Naive B cell (primary cell): ENCODE data around the gene MAN1C1. TPM values are rescaled to one million over a fixed set of nuclear protein-coding genes. Genes with fewer than 3 reads are reported as not detected.

Experiments used
- ATAC-seq, 2 donors: fragments of 150-1000 bp; cut with Tn5 transposase; 2 replicates each; pipeline ENCODE4 v1.10.0; 2021; ENCODE audit warnings: low read depth in 2 of 2, mild to moderate bottlenecking in 2 of 2, moderate library complexity in 2 of 2
- DNase-seq: peaks from one replicate; pipeline ENCODE4 v3.0.0; 2022
- H3K27ac Mint-ChIP-seq, 6 donors: one replicate each; pipeline ENCODE4 v1.8.0; 2020 to 2022; ENCODE audit warnings: mild to moderate bottlenecking in 6 of 6, mixed read lengths in 6 of 6, moderate library complexity in 5 of 6, inconsistent platforms in 2 of 6
- H3K27me3 Mint-ChIP-seq, 3 donors: one replicate each; pipeline ENCODE4 v1.8.0; 2021 to 2022; ENCODE audit warnings: mixed read lengths in 3 of 3, mild to moderate bottlenecking in 1 of 3
- H3K36me3 Mint-ChIP-seq, 2 donors: one replicate each; pipeline ENCODE4 v1.8.0; 2020 to 2022; ENCODE audit warnings: mixed read lengths in 2 of 2, inconsistent platforms in 1 of 2, mild to moderate bottlenecking in 1 of 2
- H3K4me1 Mint-ChIP-seq, 3 donors: one replicate each; pipeline ENCODE4 v1.8.0; 2020 to 2022; ENCODE audit warnings: mixed read lengths in 3 of 3, inconsistent platforms in 1 of 3, mild to moderate bottlenecking in 1 of 3, moderate library complexity in 1 of 3
- H3K4me3 Mint-ChIP-seq, 8 donors: one replicate each; pipeline ENCODE4 v1.8.0; 2020 to 2022; ENCODE audit warnings: mild to moderate bottlenecking in 8 of 8, mixed read lengths in 8 of 8, moderate library complexity in 8 of 8, inconsistent platforms in 2 of 8
- H3K9me3 Mint-ChIP-seq, 7 donors: one replicate each; pipeline ENCODE4 v1.8.0; 2020 to 2022; ENCODE audit warnings: mixed read lengths in 7 of 7, mild to moderate bottlenecking in 5 of 7, inconsistent platforms in 2 of 7, moderate library complexity in 1 of 7
- polyA plus RNA-seq, 6 donors: library from polyadenylated mRNA; unstranded; fragments of 300-500 nt; fragmentation: Illumina TruSeq; gene quantifications; one replicate each; pipeline ENCODE4 v1.2.3, GENCODE V29; 2021; ENCODE audit warnings: low read depth in 6 of 6

Gene MAN1C1
- polyA plus RNA-seq, 6 donors from 2014 or later = 0.16 to 0.52 (median 0.44) TPM; not detected in 3

- Mint-ChIP-seq H3K9me3 (peaks cover 0 to under 1% (median 0%) of the 10 kb centered on the region in 7 donors), H3K27ac (peak overlapping the region in 1 of 6 donors; percentile 49), H3K36me3 (no peaks in the 10 kb centered on the region), H3K4me3 (no peak overlapping the region), H3K27me3 (peaks cover 44 to 70% (median 63%) of the 10 kb centered on the region in 3 donors), H3K4me1 (peaks cover 14 to 27% (median 15%) of the 10 kb centered on the region in 3 donors)
- ATAC-seq = no peak
- DNase-seq = no peak
Measured at GRCh38 chr1:25620701-25621350, 4.2 kb downstream of the MAN1C1 start.

GRCh38 chr1:25621876-25622275, 5.3 kb downstream of the MAN1C1 start:
- Mint-ChIP-seq H3K27me3 (peaks cover 54 to 80% (median 74%) of the 10 kb centered on the region in 3 donors), H3K27ac (no peak overlapping the region), H3K4me1 (peaks cover 13 to 26% (median 14%) of the 10 kb centered on the region in 3 donors), H3K9me3 (peaks cover 0 to 8% (median 0%) of the 10 kb centered on the region in 7 donors), H3K36me3 (no peaks in the 10 kb centered on the region), H3K4me3 (no peak overlapping the region)
- ATAC-seq = no peak
- DNase-seq = no peak

DNA sequence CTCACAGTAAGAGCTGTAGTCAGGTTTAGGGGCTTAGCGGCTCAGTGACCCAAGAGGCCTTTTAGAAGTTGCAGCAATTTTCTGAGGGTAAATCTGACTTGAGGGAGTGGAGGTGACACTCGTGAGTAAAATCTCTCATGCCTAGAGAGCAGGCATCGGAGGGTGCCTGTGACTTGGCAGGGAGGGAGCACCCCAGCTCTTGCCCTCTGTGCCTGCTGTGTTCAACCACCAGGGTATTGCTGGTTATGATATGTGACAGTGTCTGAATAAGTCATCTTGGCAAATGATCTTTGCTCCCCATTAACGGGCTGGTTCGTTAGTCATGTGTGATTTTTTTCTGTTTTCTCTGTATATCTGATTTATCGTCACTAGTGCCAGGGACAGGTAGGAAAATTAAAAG, 5.9 kb downstream of the MAN1C1 start:
- H3K27me3 Mint-ChIP-seq = peaks cover 60 to 87% (median 80%) of the 10 kb centered on the region in 3 donors
- H3K27ac Mint-ChIP-seq = no peak overlapping the region
- DNase-seq = no peak
- no peak overlapping the region for H3K4me3 Mint-ChIP-seq
- peaks cover 0 to 11% (median 0%) of the 10 kb centered on the region in 7 donors for H3K9me3 Mint-ChIP-seq
- no peak for ATAC-seq
- no peaks in the 10 kb centered on the region for H3K36me3 Mint-ChIP-seq
- peaks cover 13 to 26% (median 14%) of the 10 kb centered on the region in 3 donors for H3K4me1 Mint-ChIP-seq

- H3K27ac Mint-ChIP-seq = no peak overlapping the region
- H3K4me1 Mint-ChIP-seq = peaks cover 13 to 25% (median 14%) of the 10 kb centered on the region in 3 donors
- H3K9me3 Mint-ChIP-seq = peaks cover 0 to 11% (median 0%) of the 10 kb centered on the region in 7 donors
- H3K36me3 Mint-ChIP-seq = no peaks in the 10 kb centered on the region
- DNase-seq (no peak), ATAC-seq (no peak)
- H3K4me3 Mint-ChIP-seq = no peak overlapping the region
- H3K27me3 Mint-ChIP-seq = peaks cover 62 to 89% (median 80%) of the 10 kb centered on the region in 3 donors
Measured at GRCh38 chr1:25623007-25623406, 6.4 kb downstream of the MAN1C1 start.

DNA sequence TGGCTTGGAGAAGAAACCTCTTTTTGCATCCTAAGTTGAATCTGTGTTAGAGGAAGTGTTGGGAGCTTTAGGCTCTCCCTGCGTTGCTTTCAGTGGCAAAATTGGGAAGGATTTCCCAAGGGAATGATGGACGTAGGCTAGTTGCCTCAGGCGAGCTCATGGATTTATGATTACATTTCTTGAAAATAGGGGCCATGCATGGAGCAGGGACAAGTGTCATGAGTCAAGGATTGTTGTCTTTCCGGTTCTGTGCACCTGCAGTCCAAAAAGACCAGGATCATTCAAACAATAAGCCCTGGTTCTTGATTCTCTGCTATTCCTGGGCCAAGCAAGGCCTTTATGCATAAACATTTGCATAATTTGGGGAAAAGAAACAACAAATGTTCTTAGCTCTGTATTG, 7.1 kb downstream of the MAN1C1 start:
- H3K4me3 Mint-ChIP-seq = no peak overlapping the region
- H3K9me3 Mint-ChIP-seq = peaks cover 0 to 11% (median 0%) of the 10 kb centered on the region in 7 donors
- no peak for ATAC-seq
- peaks cover 65 to 86% (median 76%) of the 10 kb centered on the region in 3 donors for H3K27me3 Mint-ChIP-seq
- H3K4me1 Mint-ChIP-seq = peaks cover 9 to 20% (median 9%) of the 10 kb centered on the region in 3 donors
- no peaks in the 10 kb centered on the region for H3K36me3 Mint-ChIP-seq
- H3K27ac Mint-ChIP-seq = no peak overlapping the region
- no peak for DNase-seq

- DNase-seq (no peak), ATAC-seq (no peak)
- Mint-ChIP-seq H3K36me3 (no peaks in the 10 kb centered on the region), H3K9me3 (peaks cover 0 to 11% (median 0%) of the 10 kb centered on the region in 7 donors), H3K27ac (no peak overlapping the region), H3K4me1 (peaks cover 9 to 20% (median 10%) of the 10 kb centered on the region in 3 donors), H3K4me3 (no peak overlapping the region), H3K27me3 (peaks cover 69 to 86% (median 76%) of the 10 kb centered on the region in 3 donors)
Measured at GRCh38 chr1:25624156-25624555, 7.6 kb downstream of the MAN1C1 start.

GRCh38 chr1:25624604-25625003, 8.0 kb downstream of the MAN1C1 start:
- Mint-ChIP-seq H3K9me3 (peaks cover 0 to 11% (median 0%) of the 10 kb centered on the region in 7 donors), H3K36me3 (no peaks in the 10 kb centered on the region), H3K4me3 (no peak overlapping the region), H3K27ac (no peak overlapping the region), H3K27me3 (peaks cover 68 to 85% (median 76%) of the 10 kb centered on the region in 3 donors), H3K4me1 (peaks cover 8 to 20% (median 11%) of the 10 kb centered on the region in 3 donors)
- DNase-seq = no peak
- ATAC-seq = no peak

- Mint-ChIP-seq H3K27me3 (peaks cover 61 to 84% (median 71%) of the 10 kb centered on the region in 3 donors), H3K4me3 (no peak overlapping the region), H3K4me1 (peaks cover 11 to 14% (median 13%) of the 10 kb centered on the region in 3 donors), H3K36me3 (no peaks in the 10 kb centered on the region), H3K9me3 (peaks cover 0 to 11% (median 0%) of the 10 kb centered on the region in 7 donors), H3K27ac (no peak overlapping the region)
- DNase-seq = no peak
- ATAC-seq = no peak
Measured at GRCh38 chr1:25626018-25626417, 9.4 kb downstream of the MAN1C1 start.

- H3K4me1 Mint-ChIP-seq = peaks cover 11 to 22% (median 20%) of the 10 kb centered on the region in 3 donors
- H3K36me3 Mint-ChIP-seq = no peaks in the 10 kb centered on the region
- peak overlapping the region in 5 of 8 donors; percentile 4 to 55 (median 23) for H3K4me3 Mint-ChIP-seq
- H3K27ac Mint-ChIP-seq = no peak overlapping the region
- H3K27me3 Mint-ChIP-seq = peaks cover 73 to 84% (median 75%) of the 10 kb centered on the region in 3 donors
- peaks cover 0 to 11% (median 0%) of the 10 kb centered on the region in 7 donors for H3K9me3 Mint-ChIP-seq
- DNase-seq (peak; percentile 52), ATAC-seq (peak; percentile 77 to 85)
Measured at GRCh38 chr1:25628741-25629421, 12.3 kb downstream of the MAN1C1 start.

GRCh38 chr1:25629836-25630235, 13.2 kb downstream of the MAN1C1 start:
- no peak for ATAC-seq
- peak overlapping the region in 1 of 6 donors; percentile 4 for H3K27ac Mint-ChIP-seq
- H3K4me3 Mint-ChIP-seq = peak overlapping the region in 3 of 8 donors; percentile 15 to 55 (median 23)
- H3K27me3 Mint-ChIP-seq = peaks cover 70 to 90% (median 81%) of the 10 kb centered on the region in 3 donors
- no peak for DNase-seq
- peaks cover 0 to 15% (median 6%) of the 10 kb centered on the region in 7 donors for H3K9me3 Mint-ChIP-seq
- H3K36me3 Mint-ChIP-seq = no peaks in the 10 kb centered on the region
- H3K4me1 Mint-ChIP-seq = peaks cover 11 to 23% (median 22%) of the 10 kb centered on the region in 3 donors

DNA sequence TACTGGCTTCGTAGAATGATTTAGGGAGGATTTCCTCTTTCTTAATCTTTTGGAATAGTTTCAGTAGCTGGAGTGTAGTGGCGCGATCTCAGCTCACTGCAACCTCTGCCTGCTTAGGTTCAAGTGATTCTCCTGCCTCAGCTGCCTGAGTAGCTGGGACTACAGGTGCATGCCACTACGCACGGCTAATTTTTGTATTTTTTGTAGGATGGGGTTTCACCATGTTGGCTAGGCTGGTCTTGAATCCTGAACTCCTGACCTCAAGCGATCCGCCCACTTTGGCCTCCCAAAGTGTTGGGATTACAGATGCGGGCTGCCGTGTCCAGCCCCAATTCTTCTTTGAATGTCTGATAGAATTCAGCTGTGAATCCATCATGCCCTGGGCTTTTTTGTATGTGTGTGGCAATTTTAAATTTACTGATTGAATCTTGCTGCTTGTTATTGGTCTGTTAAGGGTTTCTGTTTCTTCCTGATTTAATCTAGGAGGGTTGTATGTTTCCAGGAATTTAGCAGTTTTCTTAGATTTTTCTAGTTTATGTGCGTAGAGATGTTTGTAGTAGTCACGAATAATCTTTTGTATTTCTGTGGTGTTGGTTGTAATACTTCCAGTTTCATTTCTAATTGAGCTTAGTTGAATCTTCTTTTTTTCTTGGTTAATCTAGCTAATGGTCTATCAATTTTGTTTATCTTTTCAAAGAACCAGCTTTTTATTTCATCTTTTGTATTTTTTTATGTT, 15.3 kb downstream of the MAN1C1 start:
- Mint-ChIP-seq H3K4me1 (peaks cover 11 to 23% (median 22%) of the 10 kb centered on the region in 3 donors), H3K27ac (no peak overlapping the region), H3K9me3 (peaks cover 0 to 25% (median 11%) of the 10 kb centered on the region in 7 donors), H3K27me3 (peaks cover 58 to 78% (median 61%) of the 10 kb centered on the region in 3 donors), H3K36me3 (no peaks in the 10 kb centered on the region), H3K4me3 (no peak overlapping the region)
- DNase-seq (no peak), ATAC-seq (no peak)

GRCh38 chr1:25634066-25634465, 17.5 kb downstream of the MAN1C1 start:
- DNase-seq = no peak
- Mint-ChIP-seq H3K4me1 (peaks cover 6 to 17% (median 17%) of the 10 kb centered on the region in 3 donors), H3K27ac (no peak overlapping the region), H3K9me3 (peaks cover 4 to 42% (median 28%) of the 10 kb centered on the region in 7 donors), H3K27me3 (peaks cover 48 to 72% (median 54%) of the 10 kb centered on the region in 3 donors), H3K4me3 (no peak overlapping the region), H3K36me3 (peaks cover 12 to 15% of the 10 kb centered on the region in 2 donors)
- no peak for ATAC-seq

GRCh38 chr1:25634896-25635295, 18.3 kb downstream of the MAN1C1 start:
- ATAC-seq (no peak), DNase-seq (no peak)
- no peak overlapping the region for H3K4me3 Mint-ChIP-seq
- peaks cover 45 to 70% (median 51%) of the 10 kb centered on the region in 3 donors for H3K27me3 Mint-ChIP-seq
- peaks cover 0 to 9% (median 9%) of the 10 kb centered on the region in 3 donors for H3K4me1 Mint-ChIP-seq
- H3K27ac Mint-ChIP-seq = no peak overlapping the region
- H3K9me3 Mint-ChIP-seq = peaks cover 7 to 50% (median 34%) of the 10 kb centered on the region in 7 donors
- peaks cover 17 to 19% of the 10 kb centered on the region in 2 donors for H3K36me3 Mint-ChIP-seq
